NCI-H1105 (cell line): ENCODE results near the gene TERT.

Source experiments
- DNase-seq: peaks from one replicate; lab custom pipeline; 2025; lab: John Stamatoyannopoulos, UW

Gene TERT

GRCh38 chr5:1219098-1219767 is 75.6 kb downstream of the TERT start:
- no peak for DNase-seq

- DNase-seq = no peak
Observed at GRCh38 chr5:1218351-1219080, 76.4 kb downstream of the TERT start.

DNA sequence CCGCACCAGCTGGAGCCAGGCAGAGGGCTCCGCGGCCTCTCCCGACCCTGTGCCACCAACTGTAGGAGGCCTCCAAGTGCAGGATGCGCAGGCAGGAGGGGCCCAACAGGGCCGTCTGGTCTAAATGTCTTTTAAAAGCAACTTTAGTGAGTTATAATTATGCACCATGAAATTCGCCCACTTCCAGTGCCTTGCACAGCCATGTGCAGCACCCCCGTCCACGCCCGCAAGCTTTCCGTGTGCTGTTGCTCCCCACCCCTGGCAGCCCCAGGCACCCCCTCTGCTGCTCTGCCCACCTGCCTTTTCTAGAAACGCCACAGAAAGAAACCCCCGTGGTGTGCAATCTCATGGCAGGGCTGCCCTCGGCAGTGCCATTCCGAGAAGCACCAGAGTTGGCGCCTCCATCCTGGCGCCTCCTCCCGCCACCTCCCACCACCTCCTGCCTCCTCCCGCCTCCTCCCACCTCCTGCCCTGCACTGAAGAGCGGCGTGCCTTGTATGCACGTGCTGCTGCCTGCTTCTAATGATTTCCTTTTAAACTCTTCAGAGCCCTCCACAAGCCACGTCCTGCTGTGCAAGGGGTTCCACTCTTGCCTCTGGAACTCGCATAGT is 77.2 kb downstream of the TERT start:
- no peak for DNase-seq

DNA sequence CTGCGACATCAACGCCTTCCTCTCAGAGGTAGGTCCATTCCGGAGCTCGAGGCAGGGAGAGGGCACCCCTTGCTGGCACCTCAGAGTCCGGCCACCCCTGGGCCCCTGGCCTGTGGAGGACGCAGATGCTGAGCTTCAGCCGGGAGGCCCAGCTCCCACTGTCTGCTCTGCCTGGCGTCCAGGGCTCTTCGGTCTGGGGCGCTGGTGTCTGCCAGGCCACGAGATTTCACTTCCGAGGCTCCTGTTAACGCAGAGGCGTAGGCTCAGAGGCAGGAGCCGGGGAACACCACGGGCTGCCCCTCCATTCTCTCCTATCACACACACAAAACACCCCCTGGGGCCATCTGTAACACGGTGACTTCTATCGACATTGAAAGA is 78.0 kb downstream of the TERT start:
- no peak for DNase-seq

DNA sequence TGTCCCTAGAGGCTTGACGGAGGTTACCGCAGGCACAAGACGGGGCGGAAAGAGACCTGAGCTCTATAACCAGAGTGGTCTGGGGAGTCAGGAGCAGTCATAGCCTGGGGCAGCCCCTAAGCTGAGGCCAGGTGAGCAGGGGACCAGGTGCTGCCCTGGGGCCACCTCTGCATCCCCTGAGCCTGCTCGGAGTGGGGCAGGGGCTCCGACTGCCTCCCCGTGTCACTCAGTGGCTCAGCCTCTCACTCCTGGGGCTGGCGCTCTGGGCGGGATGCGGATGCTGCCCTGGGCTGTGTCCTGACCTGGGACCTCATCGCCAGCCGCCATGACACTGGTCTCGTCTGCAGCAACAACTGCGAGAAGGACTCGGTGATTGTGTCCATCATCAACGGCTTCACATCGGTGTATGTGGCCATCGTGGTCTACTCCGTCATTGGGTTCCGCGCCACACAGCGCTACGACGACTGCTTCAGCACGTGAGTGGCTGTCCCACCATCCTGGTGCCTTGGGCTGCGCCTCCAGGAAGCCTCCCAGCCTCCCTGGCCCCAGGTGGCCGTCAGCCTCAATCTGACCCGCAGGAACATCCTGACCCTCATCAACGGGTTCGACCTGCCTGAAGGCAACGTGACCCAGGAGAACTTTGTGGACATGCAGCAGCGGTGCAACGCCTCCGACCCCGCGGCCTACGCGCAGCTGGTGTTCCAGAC is 78.5 kb downstream of the TERT start:
- no peak for DNase-seq

DNA sequence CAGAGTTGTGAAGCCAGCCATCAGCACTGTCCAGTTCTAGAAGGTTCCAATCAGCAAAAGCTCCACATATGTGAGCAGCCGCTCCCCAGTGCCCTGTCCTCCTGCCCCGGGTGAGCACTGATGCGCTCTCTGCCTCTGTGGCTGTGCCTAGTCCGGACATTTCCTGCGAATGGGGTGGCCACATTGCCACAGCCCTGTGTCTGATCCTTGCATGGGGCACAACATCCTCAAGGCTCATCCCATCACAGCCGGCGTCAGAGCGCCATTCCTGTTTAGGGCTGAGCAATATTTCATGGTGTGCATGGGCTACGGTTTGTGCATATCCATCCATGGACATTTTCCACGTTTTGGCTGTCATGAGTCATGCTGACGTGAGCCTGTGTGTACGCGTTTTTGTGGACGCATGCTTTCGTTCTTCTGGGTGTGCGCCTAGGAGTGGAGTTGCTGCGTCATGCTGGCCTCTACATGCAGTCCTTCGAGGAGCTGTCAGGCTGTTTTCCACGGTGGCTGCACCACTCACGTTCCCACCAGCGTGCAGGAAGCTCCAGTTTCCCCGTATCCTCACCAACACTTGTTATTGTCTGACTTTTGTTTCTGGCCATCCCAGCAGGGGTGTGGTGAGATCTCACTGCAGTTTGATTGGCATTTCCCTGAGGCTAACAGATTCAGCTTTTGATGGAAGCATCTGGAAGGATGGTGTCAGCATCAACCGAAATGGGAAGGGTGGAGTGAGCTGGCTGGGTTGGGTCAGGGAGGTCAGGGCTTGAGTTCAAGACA is 79.4 kb downstream of the TERT start:
- DNase-seq = no peak

GRCh38 chr5:1214936-1215220 is 80.0 kb downstream of the TERT start:
- DNase-seq = no peak

DNA sequence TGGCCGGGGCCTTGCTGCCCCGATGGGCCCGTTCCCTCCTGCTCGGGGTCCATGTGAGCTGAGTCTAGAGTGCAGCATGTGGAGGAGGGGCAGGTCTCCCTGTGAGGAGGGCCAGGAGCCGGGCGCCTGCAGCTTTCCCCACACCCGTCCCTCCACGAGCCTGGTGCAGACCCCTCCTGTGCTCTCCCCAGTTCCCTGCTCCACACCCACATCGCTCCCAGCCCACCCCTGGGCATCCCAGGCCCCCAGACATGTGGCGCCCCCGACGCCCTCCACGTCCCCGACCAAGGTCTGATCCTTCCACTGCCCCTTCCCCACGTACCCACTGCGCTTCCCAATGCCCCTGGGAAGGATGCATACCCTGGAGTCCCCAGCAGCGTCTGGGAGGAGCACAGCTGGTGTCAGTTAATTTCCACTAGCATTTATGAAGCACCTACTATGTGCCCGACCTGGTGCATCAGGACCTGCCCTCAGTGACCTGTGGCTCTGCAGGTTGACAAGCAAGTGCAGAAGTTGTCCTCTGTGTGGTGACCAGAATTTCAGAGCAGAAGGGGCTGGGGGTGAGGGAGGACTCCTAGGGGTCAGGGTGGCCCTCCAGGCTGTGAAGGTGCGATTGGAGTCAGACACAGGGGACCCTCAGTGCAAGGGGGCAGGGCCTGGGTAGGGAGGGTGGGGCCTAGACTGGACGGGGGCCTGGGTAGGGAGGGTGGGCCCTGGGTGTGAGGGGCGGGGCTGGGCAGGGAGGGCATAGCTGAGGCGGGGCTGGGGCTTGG is 80.5 kb downstream of the TERT start:
- no peak for DNase-seq

DNA sequence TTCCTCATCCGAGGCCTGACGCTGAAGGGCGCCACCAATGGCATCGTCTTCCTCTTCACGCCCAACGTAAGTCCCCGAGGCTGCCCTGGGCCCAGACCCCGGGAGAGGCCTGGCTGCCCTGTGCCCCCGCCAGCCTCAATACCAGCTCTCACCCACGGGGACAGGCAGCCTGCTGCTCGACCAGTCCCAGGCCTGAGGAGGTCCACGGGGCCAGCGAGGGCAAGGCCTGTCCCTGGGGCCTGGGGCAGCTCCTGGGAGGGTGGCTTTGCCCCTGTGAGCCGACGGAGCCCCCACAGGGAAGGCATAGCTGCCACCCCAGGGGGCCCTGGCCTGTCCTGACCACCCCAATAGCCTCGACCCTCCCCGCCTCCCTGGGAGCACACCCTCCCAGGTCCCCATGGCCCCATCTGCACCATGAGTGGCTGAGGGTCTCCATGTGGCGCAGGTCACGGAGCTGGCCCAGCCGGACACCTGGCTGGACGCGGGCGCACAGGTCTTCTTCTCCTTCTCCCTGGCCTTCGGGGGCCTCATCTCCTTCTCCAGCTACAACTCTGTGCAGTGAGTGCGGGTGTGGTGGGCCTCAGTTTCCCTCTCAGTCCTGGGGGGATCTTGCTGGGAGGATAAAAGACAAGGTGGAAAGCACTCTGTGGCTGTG is 81.2 kb downstream of the TERT start:
- no peak for DNase-seq

GRCh38 chr5:1212881-1213280 is 82.0 kb downstream of the TERT start:
- no peak for DNase-seq

DNA sequence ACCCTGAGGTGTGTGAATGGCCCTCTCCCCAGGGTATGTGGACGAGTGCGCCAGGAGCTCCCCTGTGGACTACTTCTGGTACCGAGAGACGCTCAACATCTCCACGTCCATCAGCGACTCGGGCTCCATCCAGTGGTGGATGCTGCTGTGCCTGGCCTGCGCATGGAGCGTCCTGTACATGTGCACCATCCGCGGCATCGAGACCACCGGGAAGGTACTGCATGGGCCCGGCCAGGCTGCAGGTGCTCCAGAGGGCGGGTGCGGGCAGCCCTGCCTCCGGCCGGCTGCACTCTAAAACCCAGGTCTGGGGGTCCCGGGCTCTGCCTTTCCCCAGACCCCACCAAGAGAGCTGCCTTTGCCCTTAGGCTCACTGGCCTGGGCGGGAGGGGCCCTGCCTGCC is 82.6 kb downstream of the TERT start:
- no peak for DNase-seq

GRCh38 chr5:1211701-1212100 is 83.2 kb downstream of the TERT start:
- no peak for DNase-seq

- no peak for DNase-seq
Observed at GRCh38 chr5:1210832-1211251, 84.0 kb downstream of the TERT start.

- DNase-seq = no peak
Observed at GRCh38 chr5:1209896-1210776, 84.7 kb downstream of the TERT start.

GRCh38 chr5:1209489-1209852 is 85.4 kb downstream of the TERT start:
- DNase-seq = no peak

GRCh38 chr5:1208743-1209488 is 86.0 kb downstream of the TERT start:
- no peak for DNase-seq

DNA sequence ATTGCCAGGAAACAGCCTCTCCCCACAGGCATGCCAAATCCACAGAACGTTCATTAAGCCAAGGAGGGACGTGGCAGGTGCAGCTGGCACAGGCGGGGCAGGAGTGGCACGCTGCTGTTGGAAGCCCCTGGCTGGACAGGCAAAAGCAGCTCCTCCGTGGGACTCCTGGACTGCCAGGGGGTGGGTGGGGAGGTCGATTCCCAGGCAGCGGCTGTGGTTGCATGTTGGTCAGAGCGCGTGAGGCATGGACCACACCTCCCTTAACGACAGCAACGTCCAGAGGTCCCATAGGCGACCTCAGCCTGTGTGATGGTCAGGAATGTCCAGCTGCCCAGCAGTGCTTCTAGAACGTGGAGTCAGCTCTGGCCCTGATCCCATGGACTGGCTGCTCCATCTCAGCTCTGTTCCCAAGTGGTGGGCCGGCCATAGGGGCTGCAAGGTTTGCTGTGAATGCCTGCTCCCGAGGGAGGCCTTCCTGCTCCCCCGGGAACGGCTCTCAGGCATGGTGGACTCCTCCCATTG is 86.6 kb downstream of the TERT start:
- no peak for DNase-seq

DNA sequence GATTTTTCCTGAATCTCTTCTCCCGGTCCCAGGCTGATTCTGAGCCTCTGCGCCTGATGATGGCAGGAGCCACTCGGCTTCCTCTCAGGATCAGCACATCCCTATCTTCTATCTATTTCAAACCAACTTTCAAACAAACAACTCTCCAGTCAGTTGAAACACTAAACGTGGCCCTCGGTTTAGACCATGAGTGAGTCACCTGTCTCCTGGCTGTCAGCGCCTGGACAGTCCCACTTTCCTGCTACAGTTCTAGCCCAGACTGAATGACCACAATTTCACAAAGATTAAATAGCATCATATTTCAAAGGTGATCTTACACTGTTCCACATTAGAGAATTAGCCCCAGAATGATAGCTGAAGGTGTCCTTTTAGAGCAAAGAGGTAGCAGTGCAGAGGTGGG is 87.3 kb downstream of the TERT start:
- DNase-seq = no peak
